Common myeloid progenitor, CD34-positive (primary cell): ENCODE data around the gene AKAP11.
A peak's percentile ranks its signal among the peaks of the same experiment; 100 is the strongest.

Source experiments
- CTCF ChIA-PET: fragments of 350-600 bp; sonication (Branson Sonifier 250); formaldehyde crosslinking; loops from one replicate; lab custom pipeline; 2021; ENCODE audit warnings: antibody characterized with exemption; lab: Charles Lee
- POLR2A ChIA-PET: fragments of 350-600 bp; sonication (Branson Sonifier 250); formaldehyde crosslinking; loops from one replicate; lab custom pipeline; 2021; ENCODE audit warnings: antibody characterized with exemption; lab: Charles Lee
- DNase-seq, 3 donors: peaks; one replicate each; pipeline versions ENCODE4 v3.0.0 to v3.0.0-alpha.2; 2013
- H3K27ac ChIP-seq, 2 experiments: 1 replicate in 1 of 2; 2 replicates in 1 of 2; pipeline ENCODE4 v1.7.0; 2013; ENCODE audit warnings: inconsistent platforms in 2 of 2, low read length in 2 of 2, mild to moderate bottlenecking in 2 of 2, low read depth in 1 of 2, moderate library complexity in 1 of 2; ENCODE audit not compliant: severe bottlenecking in 2 of 2, insufficient read depth in 1 of 2, poor library complexity in 1 of 2
- H3K27me3 ChIP-seq, 5 experiments: replicated peaks in 2 of 5; 1 replicate in 3 of 5; 2 replicates in 2 of 5; pipeline versions ENCODE4 v1.6.1 to v1.7.0; 2013; ENCODE audit warnings: low read length in 4 of 5, mild to moderate bottlenecking in 2 of 5, moderate library complexity in 2 of 5, inconsistent platforms in 1 of 5; ENCODE audit not compliant: insufficient read depth in 5 of 5, control insufficient read depth in 4 of 5
- H3K36me3 ChIP-seq, 4 experiments: 1 replicate in 2 of 4; 2 replicates in 2 of 4; pipeline versions ENCODE4 v1.6.1 to v1.7.0; 2013; ENCODE audit warnings: low read length in 3 of 4, control low read depth in 1 of 4, mild to moderate bottlenecking in 1 of 4; ENCODE audit not compliant: control insufficient read depth in 4 of 4, insufficient read depth in 4 of 4
- H3K4me1 ChIP-seq, 4 experiments: 1 replicate in 3 of 4; 2 replicates in 1 of 4; pipeline versions ENCODE4 v1.6.1 to v1.7.1; 2013; ENCODE audit warnings: low read length in 3 of 4, mild to moderate bottlenecking in 3 of 4, control low read depth in 1 of 4, inconsistent platforms in 1 of 4, moderate library complexity in 1 of 4; ENCODE audit not compliant: control insufficient read depth in 4 of 4, insufficient read depth in 4 of 4; ENCODE audit errors: control extremely low read depth in 1 of 4
- H3K4me3 ChIP-seq, 7 experiments: 1 replicate in 4 of 7; 2 replicates in 3 of 7; pipeline versions ENCODE4 v1.5.1 to v1.7.0; 2013; ENCODE audit warnings: mild to moderate bottlenecking in 7 of 7, low read length in 6 of 7, moderate library complexity in 6 of 7, inconsistent platforms in 2 of 7, low read depth in 2 of 7, control low read depth in 1 of 7; ENCODE audit not compliant: insufficient read depth in 4 of 7, control insufficient read depth in 1 of 7; ENCODE audit errors: extremely low read depth in 1 of 7
- H3K9me3 ChIP-seq, 5 experiments: 1 replicate in 4 of 5; 2 replicates in 1 of 5; pipeline versions ENCODE4 v1.6.1 to v1.7.1; 2013; ENCODE audit warnings: low read length in 4 of 5, mild to moderate bottlenecking in 2 of 5, inconsistent platforms in 1 of 5, low read depth in 1 of 5, moderate library complexity in 1 of 5; ENCODE audit not compliant: control insufficient read depth in 4 of 5, insufficient read depth in 2 of 5; ENCODE audit errors: control extremely low read depth in 1 of 5
- WGBS: methylation state at CpG from one replicate; pipeline ENCODE4 v1.1.5; 2013; ENCODE audit not compliant: insufficient coverage; 5-methylcytosine and 5-hydroxymethylcytosine counted together

AKAP11 gene

GRCh38 chr13:42233726-42234125 lies 38.2 kb upstream of the AKAP11 start:
- POLR2A ChIA-PET, result no interaction called here
- no CpG with 5 or more reads among the region's 1 CpG for WGBS
- Histone ChIP-seq H3K27me3 (no peaks in the 10 kb centered on the region), H3K36me3 (no peaks in the 10 kb centered on the region), H3K27ac (no peak overlapping the region), H3K9me3 (peaks cover 0 to 1% (median 0%) of the 10 kb centered on the region in 5 experiments), H3K4me3 (no peak overlapping the region), H3K4me1 (no peaks in the 10 kb centered on the region)
- no peak for DNase-seq
- CTCF ChIA-PET, result interaction anchor here (0.5 kb wide), 1 partner anchor 360 kb away, joined by 3 read pairs; no protein-coding TSS in a partner anchor

- H3K4me3 ChIP-seq, result no peak overlapping the region
- no peaks in the 10 kb centered on the region for H3K4me1 ChIP-seq
- H3K27me3 ChIP-seq, result no peaks in the 10 kb centered on the region
- DNase-seq, result no peak
- no peaks in the 10 kb centered on the region for H3K36me3 ChIP-seq
- ChIA-PET POLR2A (no interaction called here), CTCF (no interaction called here)
- WGBS, result no CpG with 5 or more reads among the region's 1 CpG
- H3K27ac ChIP-seq, result no peak overlapping the region
- peaks cover 0 to 1% (median 0%) of the 10 kb centered on the region in 5 experiments for H3K9me3 ChIP-seq
Observed at GRCh38 chr13:42239161-42239560, 32.8 kb upstream of the AKAP11 start.

- POLR2A ChIA-PET, result no interaction called here
- peaks cover 0 to under 1% (median 0%) of the 10 kb centered on the region in 5 experiments for H3K9me3 ChIP-seq
- no peaks in the 10 kb centered on the region for H3K36me3 ChIP-seq
- CTCF ChIA-PET, result no interaction called here
- no peak overlapping the region for H3K27ac ChIP-seq
- H3K4me1 ChIP-seq, result no peaks in the 10 kb centered on the region
- DNase-seq, result no peak
- no peaks in the 10 kb centered on the region for H3K27me3 ChIP-seq
- no peak overlapping the region for H3K4me3 ChIP-seq
Observed at GRCh38 chr13:42239644-42240043, 32.3 kb upstream of the AKAP11 start.

- no peak overlapping the region for H3K4me3 ChIP-seq
- ChIA-PET POLR2A (no interaction called here), CTCF (no interaction called here)
- H3K36me3 ChIP-seq, result no peaks in the 10 kb centered on the region
- no peak overlapping the region for H3K27ac ChIP-seq
- WGBS, result 94% methylated on average over 6 of the region's 8 CpGs
- no peaks in the 10 kb centered on the region for H3K4me1 ChIP-seq
- no peaks in the 10 kb centered on the region for H3K27me3 ChIP-seq
- H3K9me3 ChIP-seq, result no peaks in the 10 kb centered on the region
- DNase-seq, result no peak
Observed at GRCh38 chr13:42246541-42246940, 25.4 kb upstream of the AKAP11 start.

DNA sequence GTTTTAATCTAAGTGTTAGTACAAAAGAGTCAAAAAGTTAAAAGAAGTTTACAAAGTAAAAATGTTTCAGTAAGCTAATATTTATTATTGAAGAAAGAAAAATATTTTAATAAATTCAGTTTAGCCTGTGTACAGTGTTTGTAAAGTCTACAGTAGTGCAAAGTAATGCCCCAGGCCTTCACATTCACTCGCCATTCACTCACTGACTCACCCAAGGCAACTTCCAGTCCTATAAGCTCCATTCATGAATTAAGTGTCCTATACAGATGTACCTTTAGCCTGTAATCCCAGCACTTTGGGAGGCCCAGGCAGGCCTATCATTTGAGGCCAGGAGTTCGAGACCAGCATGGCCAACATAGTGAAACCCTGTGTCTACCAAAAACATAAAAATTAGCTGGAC lies 24.1 kb upstream of the AKAP11 start:
- WGBS, result 100% methylated on average over 2 of the region's 2 CpGs

DNA sequence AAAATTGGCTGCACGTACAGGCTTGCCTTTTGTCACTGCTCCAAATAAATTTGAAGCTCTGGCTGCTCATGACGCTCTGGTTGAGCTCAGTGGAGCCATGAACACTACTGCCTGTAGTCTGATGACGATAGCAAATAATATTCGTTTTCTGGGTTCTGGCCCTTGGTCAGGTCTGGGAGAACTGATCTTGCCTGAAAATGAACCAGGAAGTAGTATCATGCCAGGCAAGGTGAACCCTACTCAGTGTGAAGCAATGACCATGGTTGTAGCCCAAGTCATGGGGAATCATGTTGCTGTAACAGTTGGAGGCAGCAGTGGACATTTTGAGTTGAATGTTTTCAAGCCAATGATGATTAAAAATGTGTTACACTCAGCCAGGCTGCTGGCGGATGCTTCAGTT lies 16.1 kb upstream of the AKAP11 start:
- WGBS, result 100% methylated on average over 5 of the region's 5 CpGs
- POLR2A ChIA-PET, result no interaction called here

More for the DNA sequence above, 24.1 kb upstream of the AKAP11 start:
- CTCF ChIA-PET, result no interaction called here
- Histone ChIP-seq H3K27ac (no peak overlapping the region), H3K9me3 (no peaks in the 10 kb centered on the region), H3K36me3 (no peaks in the 10 kb centered on the region), H3K4me1 (no peaks in the 10 kb centered on the region), H3K4me3 (no peak overlapping the region), H3K27me3 (no peaks in the 10 kb centered on the region)
- no peak for DNase-seq
- POLR2A ChIA-PET, result no interaction called here

GRCh38 chr13:42258747-42259146 lies 13.2 kb upstream of the AKAP11 start:
- H3K9me3 ChIP-seq, result no peaks in the 10 kb centered on the region
- CTCF ChIA-PET, result no interaction called here
- DNase-seq, result no peak
- 100% methylated on average over 4 of the region's 5 CpGs for WGBS
- no peaks in the 10 kb centered on the region for H3K27me3 ChIP-seq
- H3K4me3 ChIP-seq, result no peak overlapping the region
- H3K27ac ChIP-seq, result peak overlapping the region in 1 of 2 experiments; percentile 28
- H3K36me3 ChIP-seq, result no peaks in the 10 kb centered on the region
- H3K4me1 ChIP-seq, result no peaks in the 10 kb centered on the region
- POLR2A ChIA-PET, result no interaction called here

More for the DNA sequence above, 16.1 kb upstream of the AKAP11 start:
- Histone ChIP-seq H3K27ac (no peak overlapping the region), H3K27me3 (no peaks in the 10 kb centered on the region), H3K36me3 (no peaks in the 10 kb centered on the region), H3K9me3 (no peaks in the 10 kb centered on the region), H3K4me3 (no peak overlapping the region), H3K4me1 (no peaks in the 10 kb centered on the region)
- CTCF ChIA-PET, result no interaction called here
- DNase-seq, result no peak
